CD14-positive monocyte (primary cell): Measurements from ENCODE around the gene SLC14A1. TPM values are rescaled to one million over a fixed set of nuclear protein-coding genes. Genes with fewer than 3 reads are reported as not detected.
A peak's percentile ranks its signal among the peaks of the same experiment; 100 is the strongest.

ENCODE experiments used
- DNase-seq, 3 donors: peaks; one replicate each; pipeline ENCODE4 v3.0.0-alpha.2; 2011 to 2022
- H2AFZ ChIP-seq: 2 replicates; pipeline ENCODE4 v1.6.0; 2012; ENCODE audit warnings: mild to moderate bottlenecking, low read depth, low read length, inconsistent platforms; ENCODE audit not compliant: insufficient read depth, poor library complexity, severe bottlenecking
- H3K27ac ChIP-seq, 2 donors: 1 replicate in 1 of 2; 2 replicates in 1 of 2; pipeline ENCODE4 v1.5.1; 2012 to 2013; ENCODE audit warnings: low read length in 2 of 2, control low read depth in 1 of 2, inconsistent platforms in 1 of 2, low read depth in 1 of 2, mild to moderate bottlenecking in 1 of 2
- H3K27me3 ChIP-seq, 2 donors: one replicate each; pipeline versions ENCODE4 v1.6.0 to v1.6.1; 2011 to 2013; ENCODE audit warnings: low read length in 2 of 2; ENCODE audit not compliant: control insufficient read depth in 2 of 2, insufficient read depth in 2 of 2
- H3K36me3 ChIP-seq, 2 donors: replicated peaks in 1 of 2; 1 replicate in 1 of 2; 2 replicates in 1 of 2; pipeline versions ENCODE4 v1.5.1 to v1.6.1; 2012 to 2013; ENCODE audit warnings: low read length in 2 of 2, control low read depth in 1 of 2, inconsistent platforms in 1 of 2, mild to moderate bottlenecking in 1 of 2; ENCODE audit not compliant: insufficient read depth in 2 of 2, control insufficient read depth in 1 of 2
- H3K4me1 ChIP-seq, 2 donors: 1 replicate in 1 of 2; 2 replicates in 1 of 2; pipeline versions ENCODE4 v1.5.1 to v1.6.1; 2012 to 2013; ENCODE audit warnings: low read length in 2 of 2, control low read depth in 1 of 2, inconsistent platforms in 1 of 2, mild to moderate bottlenecking in 1 of 2, moderate library complexity in 1 of 2; ENCODE audit not compliant: insufficient read depth in 2 of 2, control insufficient read depth in 1 of 2
- H3K4me2 ChIP-seq: replicated peaks from 2 replicates; pipeline ENCODE3; 2012; ENCODE audit warnings: low read length, moderate library complexity, mild to moderate bottlenecking; ENCODE audit not compliant: poor library complexity, severe bottlenecking; ENCODE audit errors: extremely low read depth
- H3K4me3 ChIP-seq, 3 experiments: fragments of 200-600 bp in 1 of 3; sonication (generic) in 1 of 3; replicated peaks in 1 of 3; 1 replicate in 2 of 3; 2 replicates in 1 of 3; pipeline ENCODE4 v1.5.1; 2011 to 2013; ENCODE audit warnings: low read length in 3 of 3, mild to moderate bottlenecking in 3 of 3, control low read depth in 2 of 3, low read depth in 2 of 3, inconsistent platforms in 1 of 3, moderate library complexity in 1 of 3
- H3K79me2 ChIP-seq: 2 replicates; pipeline ENCODE4 v1.6.0; 2012; ENCODE audit warnings: mild to moderate bottlenecking, control low read depth, inconsistent platforms, low read length, moderate library complexity; ENCODE audit not compliant: insufficient read depth
- H3K9ac ChIP-seq: 2 replicates; pipeline ENCODE4 v1.6.0; 2017; ENCODE audit warnings: low read length, mild to moderate bottlenecking; ENCODE audit not compliant: insufficient read depth, poor library complexity, severe bottlenecking
- H3K9me3 ChIP-seq, 2 donors: replicated peaks in 1 of 2; 1 replicate in 1 of 2; 2 replicates in 1 of 2; pipeline versions ENCODE4 v1.5.1 to v1.6.1; 2012 to 2013; ENCODE audit warnings: low read length in 2 of 2, control low read depth in 1 of 2; ENCODE audit not compliant: control insufficient read depth in 1 of 2, insufficient read depth in 1 of 2
- H4K20me1 ChIP-seq: 2 replicates; pipeline ENCODE4 v1.6.0; 2012; ENCODE audit warnings: mild to moderate bottlenecking, low read length, control low read depth, moderate library complexity; ENCODE audit not compliant: insufficient read depth
- H3K27ac Mint-ChIP-seq, 7 donors: one replicate each; pipeline ENCODE4 v1.8.0; 2020; ENCODE audit warnings: mild to moderate bottlenecking in 7 of 7, mixed read lengths in 7 of 7, moderate library complexity in 6 of 7, inconsistent platforms in 2 of 7
- H3K27me3 Mint-ChIP-seq, 3 donors: one replicate each; pipeline ENCODE4 v1.8.0; 2021 to 2022; ENCODE audit warnings: low read depth in 3 of 3, mild to moderate bottlenecking in 3 of 3, mixed read lengths in 3 of 3, moderate library complexity in 3 of 3, inconsistent platforms in 1 of 3
- H3K36me3 Mint-ChIP-seq, 2 donors: one replicate each; pipeline ENCODE4 v1.8.0; 2020; ENCODE audit warnings: mixed read lengths in 2 of 2, inconsistent platforms in 1 of 2, mild to moderate bottlenecking in 1 of 2
- H3K4me1 Mint-ChIP-seq: one replicate; pipeline ENCODE4 v1.8.0; 2020; ENCODE audit warnings: mild to moderate bottlenecking, mixed read lengths
- H3K4me3 Mint-ChIP-seq, 2 donors: one replicate each; pipeline ENCODE4 v1.8.0; 2020; ENCODE audit warnings: mild to moderate bottlenecking in 2 of 2, mixed read lengths in 2 of 2, moderate library complexity in 1 of 2
- H3K9me3 Mint-ChIP-seq, 7 donors: one replicate each; pipeline ENCODE4 v1.8.0; 2020 to 2022; ENCODE audit warnings: mixed read lengths in 7 of 7, mild to moderate bottlenecking in 6 of 7, moderate library complexity in 6 of 7, inconsistent platforms in 2 of 7
- CTCF ChIP-seq: fragments of 200-600 bp; IDR thresholded peaks from one replicate; pipeline ENCODE4 v1.8.0; 2022; ENCODE audit warnings: antibody characterized with exemption, mild to moderate bottlenecking
- WGBS: methylation state at CpG from one replicate; pipeline ENCODE4 v1.1.5; 2013; ENCODE audit warnings: missing lambda C conversion rate; ENCODE audit not compliant: insufficient coverage; 5-methylcytosine and 5-hydroxymethylcytosine counted together
- intact Hi-C, 2 donors: fragments of 100-400 bp; cut with micrococcal nuclease; formaldehyde crosslinking; loops; one replicate each; pipeline versions ENCODE4 v1.15.0 to v1.15.1; 2023
- polyA plus RNA-seq, 3 donors: library from polyadenylated mRNA; depleted of rRNA in 1 of 3; unstranded in 2 of 3; stranded (reverse) in 1 of 3; fragments of 300-500 nt in 2 of 3; fragments of >200 nt in 1 of 3; fragmentation: Illumina TruSeq in 2 of 3; gene quantifications; 1 replicate in 2 of 3; 2 replicates in 1 of 3; pipeline ENCODE4 v1.2.3, GENCODE V29; 2012 to 2021

The SLC14A1 gene
- polyA plus RNA-seq, 3 donors = not detected

DNA sequence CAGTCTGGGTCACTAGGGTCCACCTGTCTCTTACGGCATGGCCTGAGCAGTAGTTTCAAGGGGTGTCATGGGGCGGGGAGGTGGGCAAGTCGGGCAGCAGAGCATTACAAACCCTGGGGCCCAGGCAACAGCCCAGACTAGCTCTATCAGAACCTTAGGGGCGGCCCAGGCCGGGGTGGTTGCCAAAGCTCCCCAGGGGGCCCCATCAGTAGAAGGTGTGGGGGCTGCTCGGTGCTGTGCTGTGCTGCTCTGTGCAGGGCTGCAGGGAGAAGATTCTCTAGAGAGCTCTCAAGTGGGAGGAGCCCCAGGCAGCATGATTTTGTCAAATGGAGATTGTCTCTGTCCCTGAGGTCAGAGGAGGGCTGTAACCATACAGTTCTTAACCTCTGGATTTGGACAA, 36.4 kb upstream of the SLC14A1 start:
- peak overlapping the region; percentile 61 for H3K4me2 ChIP-seq
- no peaks in the 10 kb centered on the region for H3K27me3 ChIP-seq
- 12% methylated on average over 6 of the region's 6 CpGs for WGBS
- H3K4me3 ChIP-seq = peak overlapping the region in 1 of 3 experiments; percentile 59
- H3K9me3 ChIP-seq = no peaks in the 10 kb centered on the region
- H3K9ac ChIP-seq = peak overlapping the region; percentile 32
- no peak for DNase-seq
- no peaks in the 10 kb centered on the region for H3K36me3 ChIP-seq
- peaks cover 0 to 2% (median 0%) of the 10 kb centered on the region in 7 donors for H3K9me3 Mint-ChIP-seq
- H3K36me3 Mint-ChIP-seq = no peaks in the 10 kb centered on the region
- no peaks in the 10 kb centered on the region for H4K20me1 ChIP-seq
- peak overlapping the region; percentile 70 to 77 for H3K27ac ChIP-seq
- peaks cover 0 to 3% (median 0%) of the 10 kb centered on the region in 3 donors for H3K27me3 Mint-ChIP-seq
- peak overlapping the region; percentile 78 to 94 (median 89) for H3K27ac Mint-ChIP-seq
- TF ChIP-seq CTCF = no peak
- intact Hi-C loops = no loop called here
- peaks cover 43 to 59% of the 10 kb centered on the region in 2 donors for H3K4me1 ChIP-seq
- H3K4me3 Mint-ChIP-seq = peak overlapping the region; percentile 62 to 72
- peaks cover 60% of the 10 kb centered on the region for H3K4me1 Mint-ChIP-seq
- H2AFZ ChIP-seq = peak overlapping the region; percentile 80
- H3K79me2 ChIP-seq = no peaks in the 10 kb centered on the region

DNA sequence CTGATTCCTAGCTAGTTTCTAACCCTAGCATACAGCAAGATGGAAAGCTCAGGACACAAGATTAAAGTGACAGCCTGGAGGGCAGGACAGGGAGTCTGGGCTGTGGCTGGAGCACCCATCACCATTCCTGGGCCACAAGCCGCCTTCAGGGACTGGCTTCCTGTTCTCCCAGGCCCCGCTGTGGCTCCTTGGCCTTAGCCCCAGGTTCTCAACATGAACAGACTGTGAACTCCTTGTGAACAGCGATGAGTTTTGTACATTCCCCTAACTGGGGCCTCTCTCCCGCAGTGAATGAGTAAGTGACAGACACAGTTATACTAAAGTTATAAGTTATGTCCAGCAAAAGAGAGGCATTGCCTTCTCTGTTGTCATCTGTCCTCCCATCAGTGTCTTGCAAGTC, 35.9 kb upstream of the SLC14A1 start:
- DNase-seq = peak in 1 of 3 donors; percentile 9
- Histone ChIP-seq H3K27me3 (no peaks in the 10 kb centered on the region), H3K36me3 (no peaks in the 10 kb centered on the region), H3K4me2 (peak overlapping the region; percentile 61), H4K20me1 (no peaks in the 10 kb centered on the region), H2AFZ (peak overlapping the region; percentile 80), H3K4me3 (peak overlapping the region in 1 of 3 experiments; percentile 59), H3K4me1 (peaks cover 39 to 54% of the 10 kb centered on the region in 2 donors), H3K9me3 (no peaks in the 10 kb centered on the region), H3K79me2 (no peaks in the 10 kb centered on the region), H3K9ac (peak overlapping the region; percentile 32), H3K27ac (peak overlapping the region; percentile 70 to 77)
- H3K27me3 Mint-ChIP-seq = peaks cover 0 to 1% (median 0%) of the 10 kb centered on the region in 3 donors
- H3K4me3 Mint-ChIP-seq = no peak overlapping the region
- TF ChIP-seq CTCF = no peak
- H3K9me3 Mint-ChIP-seq = peaks cover 0 to 2% (median 0%) of the 10 kb centered on the region in 7 donors
- no CpG with 5 or more reads among the region's 4 CpGs for WGBS
- intact Hi-C loops = no loop called here
- H3K36me3 Mint-ChIP-seq = no peaks in the 10 kb centered on the region
- peaks cover 55% of the 10 kb centered on the region for H3K4me1 Mint-ChIP-seq
- H3K27ac Mint-ChIP-seq = peak overlapping the region; percentile 78 to 94 (median 89)
